Endodermal cell (in vitro differentiated cells): ENCODE measurements around the gene PSMA7. TPM values are rescaled to one million over a fixed set of nuclear protein-coding genes. Genes with fewer than 3 reads are reported as not detected.

Experiments used
- DNase-seq: peaks from one replicate; pipeline ENCODE4 v3.0.0-alpha.2; 2017
- H3K27ac ChIP-seq: 2 replicates; pipeline ENCODE4 v1.5.1; 2013; ENCODE audit warnings: mild to moderate bottlenecking, low read depth, low read length, moderate library complexity
- H3K27me3 ChIP-seq: 2 replicates; pipeline ENCODE4 v1.6.1; 2013; ENCODE audit warnings: mild to moderate bottlenecking, low read length, moderate library complexity; ENCODE audit not compliant: insufficient read depth, control insufficient read depth, poor library complexity, severe bottlenecking
- H3K36me3 ChIP-seq: 2 replicates; pipeline ENCODE4 v1.7.0; 2013; ENCODE audit warnings: mild to moderate bottlenecking, low read length, moderate library complexity; ENCODE audit not compliant: control insufficient read depth, insufficient read depth
- H3K4me1 ChIP-seq: one replicate; pipeline ENCODE4 v1.7.0; 2013; ENCODE audit warnings: low read length; ENCODE audit not compliant: control insufficient read depth, insufficient read depth
- H3K4me3 ChIP-seq: 2 replicates; pipeline ENCODE4 v1.5.1; 2013; ENCODE audit warnings: mild to moderate bottlenecking, low read length, moderate library complexity
- H3K9ac ChIP-seq: 2 replicates; pipeline ENCODE4 v1.6.1; 2013; ENCODE audit warnings: mild to moderate bottlenecking, low read length, moderate library complexity; ENCODE audit not compliant: poor library complexity, severe bottlenecking; ENCODE audit errors: extremely low read depth
- H3K9me3 ChIP-seq: 2 replicates; pipeline ENCODE4 v1.6.1; 2013; ENCODE audit warnings: mild to moderate bottlenecking, low read length, moderate library complexity; ENCODE audit not compliant: control insufficient read depth
- H3K27ac Mint-ChIP-seq: 2 replicates; pipeline ENCODE4 v1.8.0; 2020; ENCODE audit warnings: mixed read lengths
- H3K27me3 Mint-ChIP-seq: 2 replicates; pipeline ENCODE4 v1.8.0; 2021; ENCODE audit warnings: mild to moderate bottlenecking, mixed read lengths; ENCODE audit not compliant: insufficient read depth
- H3K36me3 Mint-ChIP-seq: 2 replicates; pipeline ENCODE4 v1.8.0; 2020; ENCODE audit warnings: low read depth, mixed read lengths
- H3K4me1 Mint-ChIP-seq: 2 replicates; pipeline ENCODE4 v1.8.0; 2020; ENCODE audit warnings: mixed read lengths
- H3K4me3 Mint-ChIP-seq: 2 replicates; pipeline ENCODE4 v1.8.0; 2020; ENCODE audit warnings: mild to moderate bottlenecking, moderate library complexity, mixed read lengths
- H3K9me3 Mint-ChIP-seq: 2 replicates; pipeline ENCODE4 v1.8.0; 2020; ENCODE audit warnings: mild to moderate bottlenecking, mixed read lengths
- WGBS, 2 experiments: methylation state at CpG; one replicate each; pipeline versions ENCODE4 v1.1.5 to v1.1.7; 2013; ENCODE audit warnings: missing lambda C conversion rate in 2 of 2, mixed read lengths in 1 of 2; ENCODE audit not compliant: insufficient coverage in 1 of 2, insufficient read length in 1 of 2; 5-methylcytosine and 5-hydroxymethylcytosine counted together
- total RNA-seq, 2 donors: library from RNA; stranded (reverse); fragmentation: NEBNext Ultra II Directional in 1 of 2; extraction: Animal tissue kit (Norgen Biotek cat#: 25700) in 1 of 2; gene quantifications; 2 replicates in 1 of 2; 3 replicates in 1 of 2; pipeline ENCODE4 v1.2.1, GENCODE V29; 2021
- TF ChIP-seq, protein P1 (sequence below): fragments of 200-600 bp; sonication (generic); conservative IDR thresholded peaks from 2 replicates; pipeline ENCODE4 v1.5.0; 2021; ENCODE audit warnings: antibody characterized with exemption, mild to moderate bottlenecking

Gene PSMA7
- total RNA-seq, 2 donors from 2014 or later: 279 to 280 TPM

DNA sequence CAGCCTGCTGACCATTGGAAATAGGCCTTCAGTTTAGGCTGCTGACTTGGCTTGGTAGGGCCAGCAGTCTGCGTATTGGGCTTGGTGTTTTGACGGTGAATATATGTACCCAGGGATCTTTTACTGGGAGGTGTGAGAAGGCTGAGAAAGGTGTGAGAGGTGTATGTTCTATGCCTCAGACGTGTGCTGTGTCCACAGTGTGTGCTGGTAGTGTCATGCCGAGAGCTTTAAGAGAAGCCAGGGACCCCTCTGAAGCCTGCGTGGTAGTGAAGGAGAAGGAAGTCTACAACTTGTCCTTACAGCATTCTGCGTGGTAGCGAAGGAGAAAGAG is 2.5 kb upstream of the PSMA7 start:
- DNase-seq: no peak
- H3K27me3 Mint-ChIP-seq: no peaks in the 10 kb centered on the region
- no peaks in the 10 kb centered on the region for H3K9me3 ChIP-seq
- no peak overlapping the region for H3K27ac Mint-ChIP-seq
- H3K9me3 Mint-ChIP-seq: no peaks in the 10 kb centered on the region
- H3K4me1 Mint-ChIP-seq: peaks cover 30% of the 10 kb centered on the region
- H3K27me3 ChIP-seq: no peaks in the 10 kb centered on the region
- H3K36me3 ChIP-seq: peaks cover 24% of the 10 kb centered on the region
- H3K27ac ChIP-seq: no peak overlapping the region
- peaks cover 21% of the 10 kb centered on the region for H3K36me3 Mint-ChIP-seq
- TF ChIP-seq, protein P1, sequence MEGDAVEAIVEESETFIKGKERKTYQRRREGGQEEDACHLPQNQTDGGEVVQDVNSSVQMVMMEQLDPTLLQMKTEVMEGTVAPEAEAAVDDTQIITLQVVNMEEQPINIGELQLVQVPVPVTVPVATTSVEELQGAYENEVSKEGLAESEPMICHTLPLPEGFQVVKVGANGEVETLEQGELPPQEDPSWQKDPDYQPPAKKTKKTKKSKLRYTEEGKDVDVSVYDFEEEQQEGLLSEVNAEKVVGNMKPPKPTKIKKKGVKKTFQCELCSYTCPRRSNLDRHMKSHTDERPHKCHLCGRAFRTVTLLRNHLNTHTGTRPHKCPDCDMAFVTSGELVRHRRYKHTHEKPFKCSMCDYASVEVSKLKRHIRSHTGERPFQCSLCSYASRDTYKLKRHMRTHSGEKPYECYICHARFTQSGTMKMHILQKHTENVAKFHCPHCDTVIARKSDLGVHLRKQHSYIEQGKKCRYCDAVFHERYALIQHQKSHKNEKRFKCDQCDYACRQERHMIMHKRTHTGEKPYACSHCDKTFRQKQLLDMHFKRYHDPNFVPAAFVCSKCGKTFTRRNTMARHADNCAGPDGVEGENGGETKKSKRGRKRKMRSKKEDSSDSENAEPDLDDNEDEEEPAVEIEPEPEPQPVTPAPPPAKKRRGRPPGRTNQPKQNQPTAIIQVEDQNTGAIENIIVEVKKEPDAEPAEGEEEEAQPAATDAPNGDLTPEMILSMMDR: no peak
- H3K4me3 ChIP-seq: peak overlapping the region; percentile 81
- no peak overlapping the region for H3K9ac ChIP-seq
- WGBS, 2 experiments: 94 to 97% methylated on average over 6 to 7 of the region's 7 CpGs
- H3K4me3 Mint-ChIP-seq: peak overlapping the region; percentile 85
- H3K4me1 ChIP-seq: peaks cover 14% of the 10 kb centered on the region

DNA sequence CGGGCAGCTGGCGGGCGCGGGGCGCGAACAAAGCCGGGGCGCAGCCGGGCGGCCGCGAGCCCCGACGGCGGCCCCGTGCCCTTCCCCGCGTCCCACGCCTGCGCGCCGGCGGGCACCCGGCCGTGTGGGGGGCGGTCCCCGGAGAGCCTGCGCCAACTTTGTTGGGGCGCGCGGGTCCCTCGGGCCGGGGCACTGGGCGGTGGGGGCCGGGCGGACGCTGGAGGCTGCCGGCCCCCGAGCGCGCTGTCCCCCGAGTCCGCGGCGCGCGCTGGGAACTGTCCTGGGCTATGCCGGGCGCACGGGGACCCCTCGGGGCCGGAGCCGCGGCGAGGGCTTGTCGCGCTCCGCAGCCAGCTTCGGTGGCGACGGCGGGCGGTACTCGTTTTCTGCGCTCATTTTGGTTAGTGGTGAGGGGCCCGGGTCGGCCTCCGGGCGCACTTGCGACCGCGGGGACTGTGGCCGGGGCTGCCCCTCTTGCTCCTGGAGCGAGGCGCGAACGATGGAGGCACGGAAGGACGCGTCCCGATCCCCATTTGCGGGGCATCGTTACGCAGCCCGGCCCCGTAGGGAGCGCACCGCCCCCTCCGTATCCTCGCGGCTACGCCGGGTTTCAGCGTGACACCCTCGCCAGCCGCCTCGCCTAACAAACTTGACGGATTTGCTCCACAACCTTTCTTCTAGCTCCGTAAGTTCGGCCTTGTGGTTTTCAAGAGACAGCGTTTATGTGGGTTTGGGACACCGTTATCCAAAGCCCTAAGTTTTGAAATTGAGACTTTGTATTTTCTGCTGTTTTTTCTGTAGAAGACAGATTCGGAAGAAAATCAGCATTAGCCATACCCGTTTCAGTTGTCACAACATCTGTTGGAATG is 997 bp upstream of the PSMA7 start:
- Histone ChIP-seq H3K27ac (peak overlapping the region; percentile 70), H3K9ac (peak overlapping the region; percentile 59), H3K27me3 (no peaks in the 10 kb centered on the region), H3K4me3 (peak overlapping the region; percentile 81), H3K4me1 (peaks cover 14% of the 10 kb centered on the region), H3K36me3 (peaks cover 38% of the 10 kb centered on the region), H3K9me3 (no peaks in the 10 kb centered on the region)
- TF ChIP-seq, protein P1: peak; percentile 24
- peaks cover 31% of the 10 kb centered on the region for H3K36me3 Mint-ChIP-seq
- peak overlapping the region; percentile 74 for H3K27ac Mint-ChIP-seq
- peak; percentile 78 for DNase-seq
- no peaks in the 10 kb centered on the region for H3K27me3 Mint-ChIP-seq
- peaks cover 28% of the 10 kb centered on the region for H3K4me1 Mint-ChIP-seq
- 1 to 3% methylated on average over 45 to 104 of the region's 104 CpGs for WGBS, 2 experiments
- H3K9me3 Mint-ChIP-seq: no peaks in the 10 kb centered on the region
- H3K4me3 Mint-ChIP-seq: peak overlapping the region; percentile 85

DNA sequence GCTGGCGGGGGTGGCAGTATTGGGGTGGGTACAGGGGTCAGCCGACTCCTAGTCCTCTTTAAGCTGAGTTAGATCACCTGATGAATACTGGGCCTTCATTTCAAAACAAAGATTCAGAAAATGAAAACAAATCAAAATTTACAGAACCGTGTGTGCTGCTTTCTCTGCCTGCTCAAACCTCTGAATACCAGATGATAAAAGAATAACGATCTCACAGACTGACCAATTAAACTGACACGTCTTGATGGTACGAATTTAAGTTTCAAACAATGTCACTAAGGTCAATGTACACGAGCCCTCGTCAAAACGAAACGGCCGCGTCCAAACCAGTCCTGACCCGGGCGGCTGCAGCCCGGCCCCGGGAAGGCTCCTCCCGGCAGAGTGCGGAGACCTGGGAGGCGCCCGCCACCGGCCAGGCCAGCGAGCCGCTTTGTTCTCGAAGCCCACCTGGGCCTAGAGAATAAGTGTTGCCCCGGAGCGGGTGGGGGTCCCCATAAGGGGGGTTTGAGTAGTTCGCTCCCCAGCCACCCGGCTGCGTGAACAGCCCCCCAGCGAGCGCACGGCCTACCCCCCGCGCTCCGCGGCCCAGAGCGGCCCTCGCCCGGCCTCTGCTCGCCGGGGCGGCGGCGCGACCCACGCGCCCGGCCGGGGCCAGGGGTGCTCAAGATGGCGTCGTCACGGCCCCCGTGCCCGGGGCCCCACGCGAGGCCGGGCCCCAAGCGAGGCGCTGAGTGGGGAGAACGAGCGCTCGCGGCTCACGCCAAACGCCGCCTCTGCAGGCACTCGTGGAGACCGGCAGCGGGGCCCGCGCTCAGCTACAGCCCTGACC is 728 bp downstream of the PSMA7 start:
- H3K27ac Mint-ChIP-seq: peak overlapping the region; percentile 94
- peaks cover 14% of the 10 kb centered on the region for H3K4me1 ChIP-seq
- no peaks in the 10 kb centered on the region for H3K9me3 Mint-ChIP-seq
- H3K9ac ChIP-seq: peak overlapping the region; percentile 73
- H3K27me3 Mint-ChIP-seq: no peaks in the 10 kb centered on the region
- WGBS, 2 experiments: 1% methylated on average over 42 to 71 of the region's 71 CpGs
- peak; percentile 63 for DNase-seq
- peaks cover 56% of the 10 kb centered on the region for H3K36me3 ChIP-seq
- peaks cover 47% of the 10 kb centered on the region for H3K36me3 Mint-ChIP-seq
- peak overlapping the region; percentile 61 for H3K27ac ChIP-seq
- TF ChIP-seq, protein P1: no peak
- H3K4me3 Mint-ChIP-seq: peak overlapping the region; percentile 85
- H3K4me3 ChIP-seq: peak overlapping the region; percentile 86
- peaks cover 27% of the 10 kb centered on the region for H3K4me1 Mint-ChIP-seq
- no peaks in the 10 kb centered on the region for H3K9me3 ChIP-seq
- H3K27me3 ChIP-seq: no peaks in the 10 kb centered on the region
